Hepatocyte (in vitro differentiated cells): Measurements from ENCODE around the gene ASB15.

Experiments used
- EZH2 ChIP-seq: fragments of 200-600 bp; sonication (generic); IDR thresholded peaks from 2 replicates; pipeline ENCODE4 v1.6.1; 2016; ENCODE audit warnings: antibody characterized with exemption, mild to moderate bottlenecking, borderline replicate concordance
- EZH2phosphoT487 ChIP-seq: fragments of 200-600 bp; sonication (generic); IDR thresholded peaks from one replicate; pipeline ENCODE4 v1.6.1; 2018; ENCODE audit warnings: antibody characterized with exemption, mild to moderate bottlenecking, low read depth, moderate library complexity; ENCODE audit not compliant: unreplicated experiment, severe bottlenecking
- TF ChIP-seq, protein P1 (sequence below): fragments of 200-600 bp; sonication (generic); IDR thresholded peaks from 2 replicates; pipeline ENCODE4 v1.5.1; 2016; ENCODE audit warnings: antibody characterized with exemption, mild to moderate bottlenecking; ENCODE audit not compliant: poor library complexity

DNA sequence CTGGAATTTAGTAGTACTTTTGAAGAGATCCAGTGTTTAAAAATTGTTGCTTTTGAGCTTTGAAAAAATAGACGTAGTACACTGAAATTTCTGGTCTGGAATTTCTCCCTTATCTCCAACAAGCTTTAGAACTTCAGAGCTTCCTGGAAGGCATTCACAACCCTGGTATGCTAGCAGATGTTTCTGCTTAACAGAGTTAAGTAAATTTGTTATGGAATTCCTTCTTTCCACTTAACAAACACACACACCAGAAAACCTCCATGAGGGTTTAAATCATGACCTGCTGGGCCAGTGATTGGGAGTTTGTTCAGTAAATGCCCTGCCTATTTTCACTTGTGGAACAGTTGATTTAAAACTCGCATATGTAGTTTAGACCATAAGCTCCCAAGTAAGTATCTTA, 13.7 kb downstream of the ASB15 start:
- TF ChIP-seq, protein P1, sequence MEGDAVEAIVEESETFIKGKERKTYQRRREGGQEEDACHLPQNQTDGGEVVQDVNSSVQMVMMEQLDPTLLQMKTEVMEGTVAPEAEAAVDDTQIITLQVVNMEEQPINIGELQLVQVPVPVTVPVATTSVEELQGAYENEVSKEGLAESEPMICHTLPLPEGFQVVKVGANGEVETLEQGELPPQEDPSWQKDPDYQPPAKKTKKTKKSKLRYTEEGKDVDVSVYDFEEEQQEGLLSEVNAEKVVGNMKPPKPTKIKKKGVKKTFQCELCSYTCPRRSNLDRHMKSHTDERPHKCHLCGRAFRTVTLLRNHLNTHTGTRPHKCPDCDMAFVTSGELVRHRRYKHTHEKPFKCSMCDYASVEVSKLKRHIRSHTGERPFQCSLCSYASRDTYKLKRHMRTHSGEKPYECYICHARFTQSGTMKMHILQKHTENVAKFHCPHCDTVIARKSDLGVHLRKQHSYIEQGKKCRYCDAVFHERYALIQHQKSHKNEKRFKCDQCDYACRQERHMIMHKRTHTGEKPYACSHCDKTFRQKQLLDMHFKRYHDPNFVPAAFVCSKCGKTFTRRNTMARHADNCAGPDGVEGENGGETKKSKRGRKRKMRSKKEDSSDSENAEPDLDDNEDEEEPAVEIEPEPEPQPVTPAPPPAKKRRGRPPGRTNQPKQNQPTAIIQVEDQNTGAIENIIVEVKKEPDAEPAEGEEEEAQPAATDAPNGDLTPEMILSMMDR, result no peak
- no peak for TF ChIP-seq EZH2
- no peak for TF ChIP-seq EZH2phosphoT487
